CD4-positive, alpha-beta T cell treated with Interleukin-6 for 4 hours (primary cell): ENCODE data around the gene LRRC28.

Experiments used
- DNase-seq: peaks from one replicate; pipeline ENCODE4 v3.0.0-alpha.2; 2020; ENCODE audit warnings: mixed read lengths

LRRC28 gene

DNA sequence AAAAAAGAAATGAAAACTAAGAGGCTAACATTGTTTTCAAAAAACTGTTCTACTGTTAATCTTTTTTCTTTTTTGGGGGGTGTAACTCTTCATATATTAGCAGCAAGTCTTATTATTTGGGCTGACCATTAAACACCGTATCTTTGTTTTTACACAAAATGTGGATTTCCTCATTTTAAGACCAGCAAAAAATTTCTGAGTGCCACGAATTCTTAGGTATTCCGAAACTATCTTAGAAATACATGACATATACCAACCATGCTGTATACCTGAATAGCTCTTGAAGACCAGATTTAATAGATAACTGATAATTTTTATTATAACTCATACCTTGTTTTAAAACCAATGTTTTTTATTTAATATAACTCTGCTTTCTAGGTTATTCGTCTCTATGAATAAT, 1.3 kb upstream of the LRRC28 start:
- DNase-seq = no peak

DNA sequence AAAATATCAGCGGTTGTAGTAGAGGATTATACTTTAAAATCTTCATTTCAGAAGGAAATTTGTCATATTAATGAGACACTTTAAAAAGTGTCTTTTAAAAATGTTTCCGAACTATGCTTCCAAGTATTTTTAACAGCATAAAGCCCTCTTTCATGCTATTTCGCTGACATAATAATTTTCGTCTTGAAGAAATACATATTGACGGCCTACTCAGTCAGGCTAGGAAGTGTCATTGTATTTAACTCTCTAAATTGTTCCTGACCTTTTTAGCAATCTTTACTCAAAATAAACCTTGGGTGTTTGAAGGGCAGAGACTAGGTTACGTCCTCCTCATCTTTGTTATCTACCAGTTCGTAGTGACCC, 806 bp upstream of the LRRC28 start:
- DNase-seq = no peak

- no peak for DNase-seq
Measured at GRCh38 chr15:99252326-99252725, 1.0 kb downstream of the LRRC28 start.

GRCh38 chr15:99253381-99254090, 2.3 kb downstream of the LRRC28 start:
- DNase-seq = no peak

- DNase-seq = no peak
Measured at GRCh38 chr15:99257107-99257750, 5.9 kb downstream of the LRRC28 start.

DNA sequence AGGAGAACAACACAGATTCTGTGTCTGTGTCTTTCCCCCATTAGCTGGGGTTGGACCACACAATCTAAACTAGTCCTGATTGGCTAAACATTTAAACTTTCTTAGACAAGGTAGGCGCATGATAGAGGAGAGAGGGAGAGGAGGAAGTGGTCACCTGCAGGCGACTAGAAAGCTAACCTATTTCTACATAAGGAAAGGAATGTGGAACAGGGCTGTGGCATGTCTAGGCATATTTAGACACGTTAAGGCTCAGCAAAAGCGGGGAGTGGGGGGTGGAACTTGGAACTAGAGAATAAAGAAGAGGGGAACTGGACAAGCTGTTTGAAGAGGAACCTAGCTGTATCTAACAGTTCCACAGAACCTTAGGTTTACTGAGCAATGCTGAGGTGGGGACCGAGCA, 12.8 kb downstream of the LRRC28 start:
- DNase-seq = no peak

DNA sequence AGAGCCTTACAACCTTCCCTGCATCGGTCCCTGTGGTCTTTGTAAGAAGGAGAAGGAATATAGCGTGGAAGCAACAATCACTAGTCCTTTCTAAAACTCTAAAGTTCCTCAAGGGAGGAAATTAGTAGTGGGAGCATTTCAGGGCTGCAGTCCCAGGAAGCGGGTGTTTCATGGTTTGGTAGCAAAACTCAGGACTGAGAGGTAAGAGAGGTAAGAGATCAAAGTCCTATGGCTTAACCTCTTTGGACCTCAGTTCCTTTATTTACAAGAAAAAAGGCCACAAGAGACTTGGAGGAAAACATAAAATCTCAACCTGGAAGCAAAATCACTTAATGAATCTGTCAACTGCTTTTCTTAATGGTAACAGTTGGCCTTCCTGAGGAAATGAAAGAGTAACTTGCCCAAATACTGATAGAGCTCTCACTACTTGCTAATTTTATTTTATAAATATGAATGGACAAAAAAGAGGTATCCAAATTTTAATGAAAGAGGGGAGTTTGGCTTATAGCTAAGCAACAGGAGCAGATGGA, 14.3 kb downstream of the LRRC28 start:
- no peak for DNase-seq

DNA sequence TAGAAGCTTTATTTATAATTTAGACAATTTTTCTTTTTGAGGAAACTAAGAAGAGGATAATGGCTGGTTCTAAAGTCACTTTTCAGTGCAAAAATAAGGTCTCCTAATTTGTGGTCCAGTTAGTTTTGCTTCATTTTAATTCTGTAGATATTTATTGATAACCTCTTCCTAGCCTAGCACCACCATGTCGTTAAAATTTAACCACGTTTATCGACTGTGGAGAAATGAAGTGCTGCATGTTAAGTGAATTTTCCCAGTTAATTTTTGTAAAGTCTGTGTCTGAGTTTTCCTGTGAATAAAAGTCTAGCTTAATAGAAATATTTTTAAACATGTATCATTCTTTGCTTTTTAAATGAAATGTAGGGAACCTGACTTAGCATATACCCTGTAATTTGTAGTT, 16.7 kb downstream of the LRRC28 start:
- no peak for DNase-seq

DNA sequence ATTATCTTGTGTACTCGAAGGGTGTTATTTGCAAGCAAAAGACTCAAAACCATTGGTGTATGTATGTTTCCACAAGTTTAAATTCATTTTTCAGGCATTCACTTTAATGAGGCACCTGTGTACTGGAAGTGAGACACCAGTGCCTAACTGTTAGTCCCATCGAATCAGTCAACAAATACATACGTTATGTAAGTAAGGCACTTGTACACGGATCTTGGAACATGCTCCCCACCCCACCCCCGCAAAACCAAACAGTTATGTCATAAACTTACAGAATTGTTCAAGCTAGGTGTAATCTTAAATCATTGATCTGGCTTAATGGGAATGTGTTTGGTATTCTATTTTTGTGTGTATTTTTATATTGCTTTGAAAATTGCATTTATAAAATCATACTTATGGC, 17.1 kb downstream of the LRRC28 start:
- no peak for DNase-seq

DNA sequence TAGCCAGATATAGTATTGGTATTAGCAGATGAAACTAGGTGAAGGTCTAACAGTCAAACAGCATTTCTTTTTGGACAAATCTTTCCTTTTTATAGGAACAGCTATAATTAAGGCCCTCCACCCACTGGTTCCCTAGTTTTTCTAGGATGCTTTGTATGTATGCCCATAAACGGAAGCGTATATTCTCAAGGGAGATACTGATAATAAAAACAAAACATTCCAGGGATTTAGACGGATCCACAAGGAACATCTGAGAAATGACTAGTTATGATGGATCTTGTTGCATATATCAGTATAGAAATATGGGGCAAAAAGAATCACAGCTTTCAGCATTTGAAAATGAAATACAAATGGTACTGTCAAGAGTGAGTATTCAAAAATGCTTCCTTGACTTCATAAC, 22.5 kb downstream of the LRRC28 start:
- no peak for DNase-seq

GRCh38 chr15:99275061-99275460, 23.8 kb downstream of the LRRC28 start:
- DNase-seq = no peak

DNA sequence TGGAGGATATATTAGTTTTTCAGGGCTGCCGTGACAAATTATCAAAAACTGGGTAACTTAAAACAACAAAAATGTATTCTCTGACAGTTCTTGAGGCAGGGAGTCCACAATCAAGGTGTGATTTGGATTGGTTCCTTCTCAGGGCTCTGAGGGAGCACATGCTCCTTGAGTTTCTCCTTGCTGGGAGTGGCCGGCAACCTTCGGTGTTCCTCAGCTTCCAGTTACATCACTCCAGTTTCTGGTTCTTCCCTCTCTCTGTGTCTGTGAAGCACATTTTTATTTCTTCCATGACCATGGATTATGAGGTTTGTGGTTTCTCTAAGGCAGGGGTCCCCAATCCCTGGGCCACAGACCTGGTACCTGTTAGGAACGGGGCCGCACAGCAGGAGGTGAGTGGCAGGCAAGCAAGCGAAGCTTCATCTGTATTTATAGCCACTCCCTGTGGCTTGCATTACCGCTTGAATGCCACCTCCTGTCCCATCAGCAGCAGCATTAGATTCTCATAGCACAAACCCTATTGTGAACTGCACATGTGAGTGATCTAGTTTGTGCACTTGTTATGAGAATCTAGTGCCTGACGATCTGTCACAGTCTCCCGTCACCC, 24.3 kb downstream of the LRRC28 start:
- no peak for DNase-seq

- DNase-seq = no peak
Measured at GRCh38 chr15:99279290-99279689, 28.0 kb downstream of the LRRC28 start.

DNA sequence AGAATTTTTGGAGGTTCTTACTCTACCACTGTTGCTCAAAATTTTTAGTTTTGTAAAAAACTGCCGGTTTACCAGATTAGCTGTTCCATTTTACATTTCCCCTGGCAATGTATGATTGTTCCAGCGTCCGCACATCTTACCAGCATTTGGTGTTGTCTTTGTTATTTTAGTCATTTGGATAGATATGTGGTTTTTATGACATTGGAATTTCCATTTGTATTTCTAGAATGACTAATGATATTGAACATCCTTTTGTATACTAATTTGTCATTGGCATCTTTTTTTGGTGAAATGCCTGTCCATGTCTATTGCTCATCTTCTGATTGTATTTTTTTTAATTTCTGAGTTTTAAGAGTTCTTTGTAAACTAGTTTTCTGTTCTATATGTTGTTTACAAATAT, 28.5 kb downstream of the LRRC28 start:
- DNase-seq = no peak

DNA sequence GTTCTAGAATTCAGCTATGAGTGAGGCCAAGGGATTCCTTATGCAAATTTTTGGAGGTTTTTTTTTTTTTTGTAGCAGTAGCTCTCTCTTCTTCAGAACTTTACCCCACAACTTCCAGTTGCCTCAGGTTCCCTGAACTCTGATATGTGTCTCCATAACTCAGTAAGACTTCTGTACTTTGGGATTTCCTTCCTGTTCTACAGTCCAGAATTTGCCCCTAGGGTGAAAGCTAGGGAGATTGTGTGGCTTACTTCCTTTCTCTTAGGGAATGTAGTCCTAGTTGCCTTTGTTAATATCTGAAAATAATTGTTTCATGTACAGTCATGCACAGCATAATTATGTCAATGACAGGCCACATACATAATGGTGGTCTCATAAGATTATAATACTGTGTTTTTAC, 30.8 kb downstream of the LRRC28 start:
- DNase-seq = no peak

DNA sequence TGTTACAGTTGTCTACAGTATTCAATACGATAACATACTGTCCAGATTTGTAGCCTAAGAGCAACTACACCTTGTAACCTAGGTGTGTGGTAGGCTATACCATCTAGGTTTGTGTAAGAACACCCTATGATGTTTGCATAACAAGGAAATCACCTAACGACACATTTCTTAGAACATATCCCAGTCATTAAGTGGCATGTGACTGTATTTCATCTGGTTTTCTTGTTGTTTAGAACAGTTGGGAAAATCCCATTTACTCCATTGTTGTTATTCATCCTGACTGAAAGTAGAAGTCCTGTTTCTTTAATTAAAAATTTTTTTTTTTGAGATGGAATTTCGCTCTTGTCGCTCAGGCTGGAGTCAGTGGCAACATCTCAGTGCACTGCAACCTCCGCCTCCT, 31.3 kb downstream of the LRRC28 start:
- DNase-seq = no peak

- DNase-seq = no peak
Measured at GRCh38 chr15:99283717-99284116, 32.4 kb downstream of the LRRC28 start.

- DNase-seq = no peak
Measured at GRCh38 chr15:99291643-99292042, 40.4 kb downstream of the LRRC28 start.

DNA sequence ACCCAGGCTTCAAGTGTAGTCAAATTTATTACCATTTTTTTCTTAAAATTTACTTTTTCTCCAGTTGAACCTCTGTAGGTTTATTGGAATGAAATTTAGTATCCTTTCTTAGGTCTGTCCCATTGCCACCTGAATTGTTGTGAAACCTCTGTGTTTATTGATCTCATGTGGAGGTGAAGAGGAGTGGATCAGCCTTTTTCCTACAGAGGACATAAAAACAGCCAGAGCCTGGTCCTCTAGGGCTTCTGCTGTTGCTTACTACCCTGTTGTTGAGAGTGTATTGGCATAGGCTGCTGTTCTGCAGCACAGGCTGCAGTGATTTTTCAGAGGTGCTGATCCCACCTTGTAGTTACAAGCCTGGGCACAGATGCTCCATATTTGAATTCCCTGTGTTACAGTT, 44.6 kb downstream of the LRRC28 start:
- DNase-seq = no peak

- DNase-seq = no peak
Measured at GRCh38 chr15:99296386-99296785, 45.1 kb downstream of the LRRC28 start.

GRCh38 chr15:99303907-99304306, 52.6 kb downstream of the LRRC28 start:
- no peak for DNase-seq

- no peak for DNase-seq
Measured at GRCh38 chr15:99305761-99306505, 54.7 kb downstream of the LRRC28 start.

DNA sequence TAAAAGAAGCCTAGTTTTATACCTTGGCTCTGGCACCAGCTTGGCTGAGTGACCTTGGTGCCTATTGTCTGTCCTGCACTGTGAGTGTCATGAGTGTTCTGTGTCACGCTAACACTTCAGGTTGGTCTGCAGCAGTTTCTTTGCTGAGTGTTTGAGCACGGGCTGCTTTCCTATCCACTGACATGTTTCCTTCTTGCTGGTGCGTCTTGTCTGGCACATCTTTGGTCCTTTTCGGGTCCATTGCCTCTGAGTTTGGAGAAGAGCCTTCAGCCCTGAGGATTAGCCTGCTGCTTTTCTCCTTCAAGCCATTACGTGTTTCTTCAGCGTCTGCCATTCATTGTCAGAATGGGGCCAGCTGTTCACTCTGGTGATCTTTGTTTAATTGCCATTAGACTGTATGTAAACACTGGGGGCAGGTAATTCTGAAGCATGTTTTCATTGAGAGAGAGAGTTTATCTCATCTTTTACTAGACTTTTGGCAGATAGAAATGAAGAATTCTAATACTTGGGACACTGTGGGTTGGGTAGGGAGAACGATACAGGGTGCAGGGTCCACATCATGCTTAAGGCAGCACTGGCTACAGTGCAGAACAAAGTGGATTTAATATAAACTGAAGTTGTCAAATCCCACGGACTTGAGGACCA, 55.5 kb downstream of the LRRC28 start:
- no peak for DNase-seq
